ENCODE data around the gene NCLN.
"Not testable (repeated sequence)": the region's sequence is repeated elsewhere in the genome, so short reads cannot be mapped to it uniquely, and the experiment has no call there.

NCLN gene

GRCh38 chr19:3185461-3186159 is at the start of gene NCLN:
TSS of gene NCLN (plus strand) at chr19:3185930. CDS start at chr19:3186031, 101 bp downstream.
- peak; percentile 85 to 98 (median 94) for DNase-seq

- DNase-seq = no peak
Measured at GRCh38 chr19:3135961-3136683, 49.6 kb upstream of the NCLN start, which contains the start of gene GNA15. TSS of gene GNA15 (plus strand) at chr19:3136033. CDS start at chr19:3136451, 418 bp downstream.

GRCh38 chr19:3136684-3137055 is 49.1 kb upstream of the NCLN start:
- no peak for DNase-seq

- DNase-seq = no peak
Measured at GRCh38 chr19:3137119-3137518, 48.6 kb upstream of the NCLN start.

- DNase-seq = no peak
Measured at GRCh38 chr19:3138268-3138667, 47.5 kb upstream of the NCLN start.

GRCh38 chr19:3140667-3141038 is 45.1 kb upstream of the NCLN start:
- DNase-seq = no peak

- DNase-seq = no peak
Measured at GRCh38 chr19:3142292-3142670, 43.4 kb upstream of the NCLN start.

GRCh38 chr19:3142781-3143337 is 42.9 kb upstream of the NCLN start:
- DNase-seq = no peak

GRCh38 chr19:3145909-3146676 is 39.6 kb upstream of the NCLN start:
- no peak for DNase-seq

GRCh38 chr19:3146677-3147100 is 39.0 kb upstream of the NCLN start:
- DNase-seq = peak; percentile 20 to 67 (median 60)

GRCh38 chr19:3148503-3148902 is 37.2 kb upstream of the NCLN start:
- no peak for DNase-seq

- DNase-seq = no peak
Measured at GRCh38 chr19:3149089-3149488, 36.6 kb upstream of the NCLN start.

GRCh38 chr19:3149526-3150505 is 35.9 kb upstream of the NCLN start:
- no peak for DNase-seq

- DNase-seq = no peak
Measured at GRCh38 chr19:3150739-3151329, 34.9 kb upstream of the NCLN start.

GRCh38 chr19:3151563-3152418 is 33.9 kb upstream of the NCLN start:
- no peak for DNase-seq

GRCh38 chr19:3152419-3152780 is 33.3 kb upstream of the NCLN start:
- no peak for DNase-seq

- DNase-seq = no peak
Measured at GRCh38 chr19:3153286-3154230, 32.2 kb upstream of the NCLN start.

- DNase-seq = not testable (repeated sequence)
Measured at GRCh38 chr19:3154447-3154846, 31.3 kb upstream of the NCLN start.

- peak; percentile 49 to 71 (median 61) for DNase-seq
Measured at GRCh38 chr19:3154957-3155736, 30.6 kb upstream of the NCLN start.
